ENCODE results near the gene GPATCH11.

The GPATCH11 gene

DNA sequence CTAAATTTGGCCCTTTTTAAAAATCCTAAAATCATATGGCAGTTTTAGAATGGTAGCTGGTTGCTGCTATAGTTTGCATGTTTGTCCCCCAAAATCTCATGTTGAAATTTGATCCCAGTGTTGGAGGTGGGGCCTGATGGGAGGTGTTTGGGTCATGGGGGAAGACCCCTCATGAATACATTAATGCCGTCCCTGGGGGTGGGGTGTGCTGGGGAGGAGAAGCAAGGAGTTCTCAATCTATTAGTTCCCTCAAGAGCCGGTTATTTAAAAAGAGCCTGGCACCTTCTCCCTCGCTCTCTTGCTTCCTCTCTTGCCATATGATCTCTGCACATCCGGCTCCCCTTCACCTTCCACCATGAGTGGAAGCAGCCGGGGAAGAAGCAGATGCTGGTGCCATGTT, 20.8 kb downstream of the GPATCH11 start:
- no peak for DNase-seq (ENCODE audit: low read depth, low spot score)

DNA sequence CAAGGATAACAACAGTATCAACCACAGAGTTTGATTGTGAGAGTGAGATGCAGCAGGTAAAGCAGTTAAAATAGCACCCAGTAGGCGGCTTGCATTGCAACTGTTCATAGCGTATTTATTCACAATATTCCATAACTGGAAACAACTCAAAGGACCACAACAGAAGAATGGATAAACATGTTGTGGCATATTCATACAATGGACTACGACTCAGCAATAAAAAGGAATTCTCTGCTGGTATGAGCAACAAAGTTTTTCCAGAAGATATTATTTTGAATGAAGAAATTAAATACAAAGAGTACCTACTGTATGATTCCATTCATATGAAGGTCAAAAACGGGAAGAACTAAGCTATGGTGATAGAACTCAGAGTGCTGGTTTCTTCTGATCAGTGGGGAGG, 25.2 kb downstream of the GPATCH11 start:
- DNase-seq (ENCODE audit: low read depth, low spot score): no peak

DNA sequence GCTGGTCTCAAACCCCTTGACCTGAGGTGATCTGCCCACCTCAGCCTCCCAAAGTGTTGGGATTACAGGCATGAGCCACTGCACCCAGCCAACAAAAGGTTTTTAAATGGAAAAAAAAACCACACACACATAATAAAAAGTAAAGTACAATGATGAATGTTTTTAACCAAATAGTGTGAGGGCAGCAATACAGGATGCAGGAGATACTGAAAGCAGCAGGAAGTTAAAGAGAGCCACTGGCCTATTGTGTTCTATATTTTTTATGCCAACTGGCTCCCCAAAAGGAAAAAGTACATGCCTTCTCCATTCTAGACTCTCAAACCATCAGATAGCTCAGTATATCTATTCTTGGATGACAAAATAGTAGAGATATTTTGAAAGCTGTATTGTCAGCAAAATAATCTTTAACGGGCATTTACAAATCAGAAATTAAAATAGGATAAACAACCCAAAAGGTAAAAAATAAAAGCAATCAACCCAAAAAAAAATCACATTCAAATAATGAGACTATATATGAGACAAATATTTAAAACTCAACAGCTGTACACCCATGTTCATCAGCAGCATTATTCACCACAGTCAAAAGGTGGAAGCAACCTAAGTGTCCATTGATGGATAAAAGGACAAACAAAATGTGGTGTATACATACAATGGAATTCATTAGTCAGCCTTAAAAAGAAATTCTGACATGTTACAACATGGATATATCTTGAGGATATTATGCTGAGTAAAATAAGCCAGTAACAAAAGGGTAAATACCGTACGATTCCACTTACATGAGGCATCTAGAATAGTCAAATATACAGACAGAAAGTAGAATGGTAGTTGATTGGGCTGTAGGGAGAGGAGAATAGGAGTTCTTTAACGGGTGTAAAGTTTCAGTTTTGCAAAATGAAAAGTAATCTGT, 26.2 kb downstream of the GPATCH11 start:
- DNase-seq (ENCODE audit: low read depth, low spot score): no peak

DNA sequence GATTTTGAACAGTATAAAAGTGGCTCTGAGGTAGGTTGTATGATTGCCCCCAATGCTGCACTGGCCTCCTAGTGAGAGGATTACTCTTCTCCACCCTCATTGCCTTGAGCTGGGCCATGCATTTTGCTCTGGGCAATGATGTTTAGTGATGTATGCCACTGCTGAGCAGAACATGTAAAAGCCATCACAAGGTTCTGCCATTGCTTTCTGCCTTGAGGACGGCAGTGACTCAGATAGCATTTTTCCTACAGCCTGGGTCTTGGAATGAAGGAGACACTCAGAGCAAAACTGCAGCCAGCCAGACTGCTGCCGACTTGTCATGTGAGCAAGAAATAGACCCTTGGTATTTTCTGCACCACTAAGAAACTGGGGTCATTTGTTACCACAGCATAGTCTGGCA, 27.6 kb downstream of the GPATCH11 start:
- DNase-seq (ENCODE audit: low read depth, low spot score): no peak

DNA sequence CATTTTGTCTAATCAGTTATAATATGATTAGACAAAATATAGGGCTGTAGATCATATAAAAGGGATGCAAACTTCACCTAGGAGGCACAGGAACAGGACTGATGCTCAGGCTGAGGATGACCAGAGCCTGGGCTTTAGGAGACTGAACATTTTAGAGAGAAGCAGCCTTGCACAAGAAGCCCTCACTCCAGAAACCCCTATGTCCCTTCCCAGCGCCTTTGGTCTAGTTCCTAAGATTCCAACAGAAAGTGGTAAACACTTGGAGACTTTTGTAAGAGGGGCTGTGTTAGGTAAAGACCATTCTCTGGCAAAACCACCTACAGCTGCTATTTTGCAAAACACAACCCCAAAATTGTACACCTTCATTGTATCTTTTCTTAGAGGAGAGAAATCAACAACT, 33.2 kb downstream of the GPATCH11 start:
- no peak for DNase-seq (ENCODE audit: low read depth, low spot score)

DNA sequence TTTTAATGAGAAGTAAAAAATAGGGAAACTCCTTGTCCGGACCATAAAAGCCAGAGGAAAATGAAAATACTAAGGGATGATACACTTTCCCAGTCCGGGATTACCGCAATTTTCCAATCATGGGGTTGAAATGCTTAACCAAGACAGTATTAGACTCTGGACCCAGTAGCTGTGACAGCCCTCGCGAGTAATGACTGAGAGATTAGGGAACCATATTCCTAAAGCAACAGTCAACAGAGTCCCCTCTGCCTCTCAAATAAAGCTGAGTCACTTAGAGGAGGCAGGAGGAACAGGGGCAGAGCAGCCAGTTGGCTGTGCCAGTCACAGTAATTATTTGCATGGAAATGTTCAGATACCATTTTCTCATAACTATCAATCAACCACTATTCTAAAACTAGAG, 34.8 kb downstream of the GPATCH11 start:
- no peak for DNase-seq (ENCODE audit: low read depth, low spot score)

DNA sequence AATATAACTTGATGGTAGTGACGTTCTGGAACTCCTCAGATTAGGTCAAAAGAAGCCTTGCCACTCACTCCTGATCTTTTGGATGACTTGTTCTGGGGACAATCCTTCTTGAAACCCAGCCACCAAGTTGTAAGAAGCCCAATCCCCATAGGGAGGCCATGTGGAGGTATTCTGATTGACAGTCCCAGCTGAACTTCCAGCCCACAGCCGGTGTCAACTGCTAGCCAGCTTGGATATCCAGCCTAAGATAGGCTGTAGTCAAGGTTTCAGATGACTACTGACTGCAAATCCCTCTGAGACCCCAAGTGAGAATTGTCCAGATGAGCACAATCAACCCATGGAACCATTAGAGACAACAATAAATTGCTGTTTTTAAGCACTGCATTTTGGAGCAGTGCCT, 41.1 kb downstream of the GPATCH11 start:
- DNase-seq (ENCODE audit: low read depth, low spot score): no peak

DNA sequence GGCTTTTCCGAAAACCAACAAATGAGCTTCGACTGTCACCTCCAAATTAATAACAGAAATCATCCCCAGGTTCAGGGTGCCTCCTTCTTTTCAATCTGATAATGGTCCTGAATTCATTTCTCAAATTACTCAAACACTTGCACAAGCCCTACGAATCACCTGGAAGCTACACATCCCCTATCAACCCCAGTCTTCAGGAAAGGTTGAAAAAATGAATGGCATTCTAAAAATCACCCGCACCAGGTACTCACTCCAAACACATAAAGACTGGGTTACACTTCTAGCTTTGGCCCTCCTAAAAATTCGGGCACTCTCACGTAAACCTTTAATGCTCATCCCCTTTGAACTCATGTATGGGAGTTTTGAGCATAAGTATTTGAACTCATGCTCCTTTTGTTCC, 48.6 kb downstream of the GPATCH11 start:
- DNase-seq (ENCODE audit: low read depth, low spot score): no peak

DNA sequence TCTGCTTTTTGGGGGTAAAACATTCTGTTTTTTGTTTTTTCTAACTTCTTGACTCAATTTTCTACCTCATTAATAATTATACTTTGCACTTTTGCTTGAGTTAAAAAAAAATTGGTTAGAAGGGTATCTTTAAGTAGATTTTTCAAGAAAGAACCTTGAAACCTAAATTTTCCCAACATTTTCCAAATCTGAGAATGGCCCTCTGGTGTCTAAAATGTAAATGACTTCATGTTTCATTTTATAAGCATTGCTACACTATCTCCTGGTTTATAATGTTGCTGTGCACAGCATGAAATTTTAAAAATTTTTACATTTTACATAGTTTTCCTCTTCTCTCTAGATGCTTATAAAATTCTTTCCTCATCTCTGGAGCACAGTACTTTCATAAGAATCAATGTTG, 58.2 kb downstream of the GPATCH11 start:
- DNase-seq (ENCODE audit: low read depth, low spot score): no peak

DNA sequence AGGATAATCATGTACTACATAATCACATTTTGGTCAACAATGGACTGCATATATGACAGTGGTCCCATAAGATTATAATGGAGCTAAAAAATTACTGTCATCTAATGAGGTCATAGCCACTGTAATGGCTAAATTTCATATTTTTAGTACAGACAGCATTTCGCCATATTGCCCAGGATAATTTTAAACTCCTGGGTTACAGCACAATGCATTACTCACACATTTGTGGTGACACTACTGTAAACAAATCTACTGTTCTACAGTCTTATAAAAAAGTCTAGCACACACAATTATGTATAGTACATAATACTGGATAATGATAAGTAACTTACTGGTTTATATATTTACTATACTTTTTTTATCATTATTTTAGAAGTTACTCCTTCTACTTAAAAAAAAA, 59.7 kb downstream of the GPATCH11 start:
- DNase-seq (ENCODE audit: low read depth, low spot score): no peak

DNA sequence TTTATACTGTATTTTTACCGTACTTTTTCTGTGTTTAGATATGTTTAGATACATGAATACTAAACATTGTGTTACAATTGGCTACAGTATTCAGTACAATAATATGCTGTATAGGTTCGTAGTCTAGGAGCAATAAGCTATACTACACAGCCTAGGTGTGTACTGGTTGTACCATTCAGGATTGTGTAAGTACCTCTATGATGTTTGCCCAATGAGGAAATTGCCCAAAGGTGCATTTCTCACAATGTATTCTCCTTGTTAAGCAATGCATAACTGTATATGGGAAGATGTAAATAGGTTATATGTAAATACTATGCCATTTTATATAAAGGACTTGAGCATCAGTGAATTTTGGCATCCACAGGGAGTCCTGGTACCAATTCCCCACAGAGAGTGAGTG, 61.7 kb downstream of the GPATCH11 start:
- DNase-seq (ENCODE audit: low read depth, low spot score): no peak

DNA sequence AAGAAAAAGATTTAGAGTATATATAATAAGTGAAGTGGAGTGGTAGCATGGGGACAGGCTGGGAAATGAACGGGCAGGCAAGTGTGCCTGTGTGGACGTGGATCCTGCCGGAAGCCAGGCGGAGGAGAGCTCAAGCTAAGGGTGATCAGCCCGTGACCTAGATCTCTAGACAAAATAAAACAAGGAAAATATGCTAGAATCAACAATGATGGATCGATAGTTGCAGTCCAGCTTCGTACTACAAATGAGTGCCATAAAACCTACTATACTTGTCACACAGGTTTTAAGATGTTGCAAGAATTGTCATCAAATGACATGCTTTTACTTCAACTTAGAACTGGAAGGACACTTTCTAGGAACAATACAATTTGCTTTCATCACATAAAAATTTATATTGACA, 64.0 kb downstream of the GPATCH11 start:
- DNase-seq (ENCODE audit: low read depth, low spot score): no peak
